Nucleus accumbens (tissue), 56 donors: ENCODE measurements around the gene FBXL13.
A peak's percentile ranks its signal among the peaks of the same experiment; 100 is the strongest.
"Not testable (repeated sequence)": the region's sequence is repeated elsewhere in the genome, so short reads cannot be mapped to it uniquely, and the experiment has no call there.

Source experiments
- DNase-seq, 56 donors: peaks; one replicate each; lab custom pipeline; 2025; lab: John Stamatoyannopoulos, UW

Gene FBXL13

DNA sequence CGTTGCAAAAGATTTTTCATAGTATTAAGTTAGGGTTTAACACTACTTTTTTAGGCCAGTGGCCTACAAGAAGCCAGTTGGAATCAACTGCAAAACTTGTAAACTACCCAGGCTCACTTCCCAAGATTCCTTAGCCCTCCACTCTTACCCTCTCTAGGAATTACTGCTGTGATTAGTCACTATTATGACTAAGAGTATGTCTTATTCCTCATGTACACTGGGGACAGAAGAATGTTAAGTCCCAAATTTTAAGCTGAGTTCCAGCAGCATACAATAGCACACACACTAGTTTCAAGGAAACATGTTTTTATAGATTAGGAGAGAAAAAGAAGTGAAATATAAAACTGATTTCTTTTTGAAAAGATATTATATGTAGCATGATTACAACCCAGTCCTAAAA lies 42.8 kb downstream of the FBXL13 start:
- no peak for DNase-seq

DNA sequence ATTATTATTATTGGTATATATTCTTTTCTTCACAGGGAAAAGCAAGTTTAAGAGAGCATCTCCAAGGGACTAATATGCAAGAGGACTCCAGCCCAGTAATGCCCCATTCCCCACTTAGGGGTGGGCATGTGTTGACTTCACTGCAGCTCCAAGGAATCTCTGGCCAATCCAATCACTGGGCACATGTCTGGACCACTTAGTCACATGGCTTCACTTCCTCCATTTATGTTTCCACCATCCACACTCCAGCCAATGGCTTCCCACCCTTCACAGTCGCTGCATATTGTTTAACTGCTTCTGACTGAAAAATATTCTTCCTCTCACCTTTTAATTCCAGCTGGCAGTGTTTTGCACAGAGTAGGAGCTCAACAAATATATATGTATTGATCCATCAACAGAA lies 43.6 kb downstream of the FBXL13 start:
- no peak for DNase-seq

GRCh38 chr7:103025341-103025740 lies 49.3 kb downstream of the FBXL13 start:
- no peak for DNase-seq

DNA sequence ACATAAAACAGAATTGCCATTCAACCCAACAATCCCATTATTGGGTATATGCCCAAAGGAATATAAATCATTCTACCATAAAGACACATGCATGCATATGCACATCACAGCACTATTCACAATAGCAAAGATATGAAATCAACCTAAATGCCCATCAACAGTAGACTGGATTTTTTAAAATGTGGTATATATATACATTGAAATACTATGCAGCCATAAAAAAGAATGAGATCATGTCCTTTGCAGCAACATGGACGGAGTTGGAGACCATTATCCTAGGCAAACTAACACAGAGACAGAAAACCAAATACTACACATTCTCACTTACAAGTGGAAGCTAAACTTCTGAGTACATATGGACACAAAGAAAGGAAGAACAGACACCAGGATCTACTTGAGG lies 51.0 kb downstream of the FBXL13 start:
- not testable (repeated sequence) for DNase-seq

DNA sequence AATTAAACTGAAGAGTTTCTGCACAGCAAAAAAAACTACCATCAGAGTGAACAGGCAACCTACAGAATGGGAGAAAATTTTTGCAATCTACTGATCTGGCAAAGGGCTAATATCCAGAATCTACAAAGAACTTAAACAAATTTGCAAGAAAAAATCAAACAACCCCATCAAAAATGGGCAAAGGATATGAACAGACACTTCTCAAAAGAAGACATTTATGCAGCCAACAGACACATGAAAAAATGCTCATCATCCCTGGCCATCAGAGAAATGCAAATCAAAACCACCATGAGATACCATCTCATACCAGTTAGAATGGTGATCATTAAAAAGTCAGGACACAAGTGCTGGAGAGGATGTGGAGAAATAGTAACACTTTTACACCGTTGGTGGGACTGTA lies 53.1 kb downstream of the FBXL13 start:
- DNase-seq, result not testable (repeated sequence)

DNA sequence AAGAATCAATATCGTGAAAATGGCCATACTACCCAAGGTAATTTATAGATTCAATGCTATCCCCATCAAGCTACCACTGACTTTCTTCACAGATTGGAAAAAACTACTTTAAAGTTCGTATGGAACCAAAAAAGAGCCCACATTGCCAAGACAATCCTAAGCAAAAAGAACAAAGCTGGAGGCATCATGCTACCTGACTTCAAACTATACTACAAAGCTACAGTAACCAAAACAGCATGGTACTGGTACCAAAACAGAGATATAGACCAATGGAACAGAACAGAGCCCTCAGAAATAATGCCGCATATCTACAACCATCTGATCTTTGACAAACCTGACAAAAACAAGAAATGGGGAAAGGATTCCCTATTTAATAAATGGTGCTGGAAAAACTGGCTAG lies 53.7 kb downstream of the FBXL13 start:
- not testable (repeated sequence) for DNase-seq

DNA sequence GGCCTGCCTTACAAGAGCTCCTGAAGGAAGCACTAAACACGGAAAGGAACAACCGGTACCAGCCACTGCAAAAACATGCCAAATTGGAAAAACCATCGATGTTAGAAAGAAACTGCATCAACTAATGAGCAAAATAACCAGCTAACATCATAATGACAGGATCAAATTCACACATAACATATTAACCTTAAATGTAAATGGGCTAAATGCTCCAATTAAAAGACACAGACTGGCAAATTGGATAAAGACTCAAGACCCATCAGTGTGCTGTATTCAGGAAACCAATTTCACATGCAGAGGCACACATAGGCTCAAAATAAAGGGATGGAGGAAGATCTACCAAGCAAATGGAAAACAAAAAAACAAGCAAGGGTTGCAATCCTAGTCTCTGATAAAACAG lies 56.3 kb downstream of the FBXL13 start:
- not testable (repeated sequence) for DNase-seq

- no peak for DNase-seq
Observed at GRCh38 chr7:103011650-103012049, 62.9 kb downstream of the FBXL13 start.

- DNase-seq, result no peak
Observed at GRCh38 chr7:103010211-103010610, 64.4 kb downstream of the FBXL13 start.

GRCh38 chr7:103009466-103010185 lies 65.0 kb downstream of the FBXL13 start:
- no peak for DNase-seq

DNA sequence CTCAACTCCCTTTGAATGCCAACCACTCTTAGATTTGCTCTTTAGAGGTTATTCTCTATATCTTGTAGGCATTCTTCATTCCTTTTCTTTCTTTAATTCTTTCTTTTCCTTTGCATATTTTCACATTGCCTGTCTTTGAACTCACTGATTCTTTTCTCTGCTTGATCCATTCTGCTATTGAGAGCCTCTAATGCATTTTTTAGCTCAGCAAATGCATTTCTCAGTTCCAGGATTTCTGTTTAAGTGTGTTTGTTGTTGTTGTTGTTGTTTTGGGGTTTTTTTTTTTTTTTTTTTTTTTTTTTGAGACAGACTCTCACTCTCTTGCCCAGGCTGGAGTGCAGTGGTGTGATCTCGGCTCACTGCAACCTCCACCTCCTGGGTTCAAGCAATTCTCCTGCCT lies 71.6 kb downstream of the FBXL13 start:
- DNase-seq, result no peak

DNA sequence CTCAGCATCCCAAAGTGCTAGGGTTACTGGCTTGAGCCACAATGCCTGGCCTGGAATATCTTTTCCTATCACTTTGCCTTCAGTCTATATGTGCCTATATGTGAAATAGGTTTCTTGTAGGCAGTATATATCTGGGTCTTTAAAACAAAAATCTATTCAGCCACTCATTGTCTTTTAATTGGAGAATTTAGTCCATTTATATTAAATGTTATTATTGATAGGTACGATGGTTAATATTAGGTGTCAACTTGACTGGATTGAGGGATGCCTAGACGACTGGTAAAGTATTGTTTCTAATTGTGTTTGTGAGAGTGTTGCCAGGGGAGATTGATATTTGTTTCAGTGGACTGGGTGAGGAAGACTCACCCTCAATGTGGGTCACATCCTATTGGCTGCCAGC lies 73.4 kb downstream of the FBXL13 start:
- DNase-seq, result no peak

- DNase-seq, result no peak
Observed at GRCh38 chr7:102996957-102997356, 77.6 kb downstream of the FBXL13 start.

GRCh38 chr7:102995609-102996008 lies 79.0 kb downstream of the FBXL13 start:
- not testable (repeated sequence) for DNase-seq

GRCh38 chr7:102994567-102994966 lies 80.0 kb downstream of the FBXL13 start:
- DNase-seq, result no peak

GRCh38 chr7:102993718-102994029 lies 80.9 kb downstream of the FBXL13 start:
- no peak for DNase-seq

GRCh38 chr7:102992938-102993717 lies 81.5 kb downstream of the FBXL13 start:
- no peak for DNase-seq

DNA sequence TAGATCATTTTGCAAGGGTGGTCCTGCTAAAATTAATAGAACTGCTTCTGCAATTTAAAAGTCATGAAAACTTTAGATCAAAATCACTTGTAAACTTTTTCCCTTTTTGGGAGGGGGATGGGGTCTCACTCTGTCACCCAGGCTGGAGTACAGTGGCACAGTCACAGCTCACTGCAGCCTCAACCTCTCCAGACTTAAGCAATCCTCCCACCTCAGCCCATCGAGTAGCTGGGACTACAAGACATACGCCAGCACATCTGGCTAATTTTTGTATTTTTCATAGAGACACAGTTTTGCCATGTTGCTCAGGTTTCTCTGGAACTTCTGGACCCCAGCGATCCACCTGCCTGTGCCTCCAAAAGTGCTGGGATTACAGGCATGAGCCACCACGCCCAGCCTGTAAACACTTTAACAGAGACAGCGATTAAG lies 82.1 kb downstream of the FBXL13 start:
- DNase-seq, result no peak

DNA sequence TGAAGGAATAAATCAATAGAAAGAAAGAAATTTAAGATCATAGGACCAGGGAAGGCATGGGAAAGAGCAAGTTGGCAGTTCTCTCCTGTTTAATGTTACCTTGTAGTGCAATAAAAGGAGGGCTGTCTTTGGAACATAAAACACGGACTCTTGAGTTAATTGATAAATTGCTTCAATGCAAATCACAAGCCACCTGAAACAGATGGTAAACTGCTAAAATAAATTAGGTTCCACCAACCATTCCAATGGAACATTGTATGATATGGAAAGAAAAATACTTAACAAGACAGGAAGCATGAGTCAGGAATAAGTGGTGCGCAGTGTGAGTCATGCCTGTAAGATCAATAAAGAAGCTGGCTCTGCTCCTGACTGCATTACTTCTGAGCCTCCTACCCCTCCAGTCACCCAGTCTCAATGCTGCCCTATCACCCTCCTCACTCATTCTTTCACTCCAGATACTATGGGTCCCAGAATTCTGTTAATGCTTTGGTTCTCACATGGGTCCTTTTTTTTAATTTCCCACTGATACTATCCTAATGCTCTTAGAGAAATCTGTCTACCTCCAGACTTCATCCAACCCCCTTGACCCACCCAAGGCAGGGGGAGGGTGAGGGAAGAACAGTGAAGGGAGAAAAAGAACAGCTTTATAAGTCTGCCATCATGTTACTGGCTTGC lies 82.9 kb downstream of the FBXL13 start:
- DNase-seq, result peak in 17 of 56 donors; percentile 0 to 64 (median 12)

GRCh38 chr7:102991077-102991539 lies 83.5 kb downstream of the FBXL13 start:
- peak in 12 of 56 donors; percentile 1 to 38 (median 8) for DNase-seq

- no peak for DNase-seq
Observed at GRCh38 chr7:102990642-102991041, 84.0 kb downstream of the FBXL13 start.
